HEK293 (cell line): ENCODE data around the gene MAP4K2.
A peak's percentile ranks its signal among the peaks of the same experiment; 100 is the strongest.

ENCODE experiments used
- CTCF ChIA-PET: fragments of 350-600 bp; formaldehyde crosslinking; extraction: SDS; loops from one replicate; lab custom pipeline; 2021; ENCODE audit warnings: antibody characterized with exemption; lab: Yijun Ruan, JAX
- POLR2A ChIA-PET: fragments of 300-600 bp; formaldehyde crosslinking; extraction: SDS; loops from one replicate; lab custom pipeline; 2020; ENCODE audit warnings: antibody characterized with exemption, inconsistent platforms; lab: Yijun Ruan, JAX
- H3K27ac ChIP-seq: fragments of 200-500 bp; sonication (Bioruptor generic); 2 replicates; pipeline ENCODE4 v1.5.1; 2014; ENCODE audit warnings: low read depth, low read length, control low read depth, inconsistent platforms; ENCODE audit errors: extremely low read depth
- H3K36me3 ChIP-seq, 2 experiments: fragments of 200-500 bp in 1 of 2; sonication (Bioruptor generic) in 1 of 2; 1 replicate in 1 of 2; 2 replicates in 1 of 2; pipeline ENCODE4 v1.5.1; 2014 to 2017; ENCODE audit warnings: inconsistent platforms in 2 of 2, low read length in 2 of 2; ENCODE audit not compliant: control insufficient read depth in 2 of 2, insufficient read depth in 1 of 2
- H3K4me1 ChIP-seq: fragments of 200-500 bp; sonication (Bioruptor generic); 2 replicates; pipeline ENCODE4 v1.5.1; 2014; ENCODE audit warnings: mild to moderate bottlenecking, low read length, inconsistent platforms; ENCODE audit not compliant: control insufficient read depth, insufficient read depth
- H3K4me3 ChIP-seq: 2 replicates; pipeline ENCODE4 v1.5.1; 2011; ENCODE audit warnings: low read depth, mild to moderate bottlenecking, control low read depth, low read length, moderate library complexity
- H3K9me3 ChIP-seq: fragments of 200-500 bp; sonication (Bioruptor generic); 2 replicates; pipeline ENCODE4 v1.5.1; 2014; ENCODE audit warnings: low read depth, low read length, inconsistent platforms; ENCODE audit not compliant: control insufficient read depth, insufficient read depth
- FEZF1 ChIP-seq: fragments of 450-650 bp; formaldehyde crosslinking; IDR thresholded peaks from 2 replicates; pipeline ENCODE4 v1.5.1; 2016; ENCODE audit warnings: missing biosample characterization, missing genetic modification characterization
- GFI1B ChIP-seq: fragments of 450-650 bp; formaldehyde crosslinking; IDR thresholded peaks from 2 replicates; pipeline ENCODE4 v1.5.1; 2016; ENCODE audit warnings: missing biosample characterization, missing genetic modification characterization
- GLIS1 ChIP-seq: fragments of 450-650 bp; formaldehyde crosslinking; IDR thresholded peaks from 2 replicates; pipeline ENCODE4 v1.5.1; 2016; ENCODE audit warnings: missing biosample characterization, missing genetic modification characterization
- GLIS2 ChIP-seq: fragments of 450-650 bp; formaldehyde crosslinking; IDR thresholded peaks from 2 replicates; pipeline ENCODE4 v1.5.1; 2016; ENCODE audit warnings: missing biosample characterization, missing genetic modification characterization
- KLF10 ChIP-seq: fragments of 450-650 bp; IDR thresholded peaks from 2 replicates; pipeline ENCODE4 v1.5.1; 2018; ENCODE audit warnings: missing biosample characterization, mild to moderate bottlenecking, missing genetic modification characterization
- REPIN1 ChIP-seq: fragments of 450-650 bp; formaldehyde crosslinking; IDR thresholded peaks from 2 replicates; pipeline ENCODE4 v1.5.1; 2017; ENCODE audit warnings: missing biosample characterization, missing genetic modification characterization, low read depth
- SCRT2 ChIP-seq: fragments of 450-650 bp; formaldehyde crosslinking; IDR thresholded peaks from 2 replicates; pipeline ENCODE4 v1.5.1; 2016; ENCODE audit warnings: missing biosample characterization, missing genetic modification characterization
- YY1 ChIP-seq: fragments of 450-650 bp; formaldehyde crosslinking; IDR thresholded peaks from 2 replicates; pipeline ENCODE4 v1.5.1; 2018; ENCODE audit warnings: missing biosample characterization, missing genetic modification characterization
- ZNF133 ChIP-seq: fragments of 450-650 bp; formaldehyde crosslinking; IDR thresholded peaks from 2 replicates; pipeline ENCODE4 v1.5.1; 2016; ENCODE audit warnings: missing biosample characterization, missing genetic modification characterization
- ZNF23 ChIP-seq: fragments of 450-650 bp; formaldehyde crosslinking; IDR thresholded peaks from 2 replicates; pipeline ENCODE4 v1.5.1; 2016; ENCODE audit warnings: missing biosample characterization, missing genetic modification characterization, borderline replicate concordance
- ZNF239 ChIP-seq: fragments of 450-650 bp; formaldehyde crosslinking; IDR thresholded peaks from 2 replicates; pipeline ENCODE4 v1.5.1; 2016; ENCODE audit warnings: missing biosample characterization, missing genetic modification characterization
- ZNF292 ChIP-seq: fragments of 450-650 bp; formaldehyde crosslinking; IDR thresholded peaks from 2 replicates; pipeline ENCODE4 v1.5.1; 2016; ENCODE audit warnings: low read depth, missing biosample characterization, missing genetic modification characterization, borderline replicate concordance
- ZNF426 ChIP-seq: fragments of 450-650 bp; formaldehyde crosslinking; IDR thresholded peaks from 2 replicates; pipeline ENCODE4 v1.5.1; 2017; ENCODE audit warnings: missing biosample characterization, missing genetic modification characterization, mild to moderate bottlenecking, inconsistent platforms, moderate library complexity
- ZNF529 ChIP-seq: fragments of 450-650 bp; formaldehyde crosslinking; IDR thresholded peaks from 2 replicates; pipeline ENCODE4 v1.5.1; 2017; ENCODE audit warnings: missing genetic modification characterization, missing biosample characterization; ENCODE audit not compliant: insufficient replicate concordance
- ZNF785 ChIP-seq: fragments of 450-650 bp; formaldehyde crosslinking; IDR thresholded peaks from 2 replicates; pipeline ENCODE4 v1.5.1; 2016; ENCODE audit warnings: missing biosample characterization, missing genetic modification characterization
- ZNF843 ChIP-seq: fragments of 450-650 bp; formaldehyde crosslinking; IDR thresholded peaks from 2 replicates; pipeline ENCODE4 v1.5.1; 2016; ENCODE audit warnings: missing biosample characterization, missing genetic modification characterization
- ZSCAN16 ChIP-seq: fragments of 450-650 bp; formaldehyde crosslinking; IDR thresholded peaks from 2 replicates; pipeline ENCODE4 v1.5.1; 2016; ENCODE audit warnings: missing biosample characterization, missing genetic modification characterization
- ZXDB ChIP-seq: fragments of 450-650 bp; formaldehyde crosslinking; IDR thresholded peaks from 2 replicates; pipeline ENCODE4 v1.5.1; 2016; ENCODE audit warnings: missing biosample characterization, missing genetic modification characterization
- TF ChIP-seq, protein P1 (sequence below): fragments of 450-650 bp; formaldehyde crosslinking; IDR thresholded peaks from 2 replicates; pipeline ENCODE4 v1.5.1; 2017; ENCODE audit warnings: missing biosample characterization, missing genetic modification characterization
- TF ChIP-seq, protein P2 (sequence below): fragments of 450-650 bp; formaldehyde crosslinking; IDR thresholded peaks from 2 replicates; pipeline ENCODE4 v1.5.1; 2016; ENCODE audit warnings: missing biosample characterization, missing genetic modification characterization, borderline replicate concordance
- TF ChIP-seq, protein P3 (sequence below): fragments of 450-650 bp; formaldehyde crosslinking; IDR thresholded peaks from 2 replicates; pipeline ENCODE4 v1.5.1; 2016; ENCODE audit warnings: missing biosample characterization, missing genetic modification characterization

MAP4K2 gene

DNA sequence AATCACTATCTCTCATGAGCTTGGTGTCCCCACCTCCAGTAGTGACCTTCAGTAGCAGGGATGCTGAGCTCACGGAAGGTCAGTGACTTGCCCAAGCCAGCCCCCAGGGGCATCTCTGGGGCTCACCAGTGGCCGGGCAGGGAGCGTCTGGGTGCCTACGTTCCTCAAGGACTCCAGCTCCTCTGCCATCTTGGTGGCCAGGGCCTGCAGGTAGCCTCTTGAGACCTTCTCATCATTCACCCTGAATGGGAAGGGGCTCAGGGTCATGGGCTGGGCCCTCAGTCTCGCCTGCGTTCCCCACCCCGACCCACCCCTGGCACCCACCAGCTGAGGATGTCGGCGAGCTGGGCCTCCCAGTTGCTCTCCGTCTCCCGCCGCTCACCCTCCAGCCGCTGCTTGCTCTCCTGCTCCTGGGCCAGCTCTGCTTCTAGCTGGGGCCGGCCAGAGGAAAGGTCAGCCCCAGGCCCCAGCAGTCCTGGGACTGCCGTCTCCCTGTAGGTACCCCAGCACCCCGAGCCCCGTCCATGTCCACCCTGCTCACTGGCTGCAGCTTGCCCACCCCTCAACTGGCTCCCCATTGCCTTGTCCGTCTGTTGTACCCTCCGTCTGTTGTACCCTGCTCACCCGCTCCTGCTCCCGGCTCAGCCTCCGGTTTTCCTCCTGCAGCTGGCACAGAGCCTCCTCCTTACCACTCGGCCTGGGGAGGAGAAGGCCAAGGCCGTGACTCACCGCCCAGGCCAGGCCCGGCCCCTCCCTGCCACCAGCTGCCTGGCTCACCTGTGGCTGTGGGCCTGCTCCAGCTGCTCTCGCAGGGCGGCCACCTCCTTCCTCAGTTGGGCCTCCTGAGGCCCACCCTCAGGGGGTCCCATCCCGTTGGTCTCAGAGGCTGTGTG is 32.0 kb upstream of the MAP4K2 start:
- ChIA-PET POLR2A (interaction anchor here (0.6 to 3.1 kb wide), 3 partner anchors 9 to 855 kb away, joined by 3 to 11 read pairs (median 4); partner anchors contain the start of genes CDC42BPG and SF1), CTCF (interaction anchor here (0.5 to 1.1 kb wide), 6 partner anchors 8 to 414 kb away, joined by 3 to 5 read pairs (median 3); no protein-coding TSS in a partner anchor)
- H3K9me3 ChIP-seq = no peaks in the 10 kb centered on the region
- TF ChIP-seq GLIS2 (tag by site-specific recombination) (0 out of 2 replicates have a peak, but pooled peaks have one; percentile 22), ZNF133 (peak; percentile 42; the same call in 1 of the 2 replicates), SCRT2 (peak; percentile 81), ZNF785 (tag by site-specific recombination) (no peak)
- H3K27ac ChIP-seq = no peak overlapping the region
- H3K36me3 ChIP-seq = peaks cover 0 to 24% of the 10 kb centered on the region in 2 experiments; a peak in 1 of 3 replicates
- H3K4me1 ChIP-seq = no peaks in the 10 kb centered on the region
- no peak overlapping the region for H3K4me3 ChIP-seq

DNA sequence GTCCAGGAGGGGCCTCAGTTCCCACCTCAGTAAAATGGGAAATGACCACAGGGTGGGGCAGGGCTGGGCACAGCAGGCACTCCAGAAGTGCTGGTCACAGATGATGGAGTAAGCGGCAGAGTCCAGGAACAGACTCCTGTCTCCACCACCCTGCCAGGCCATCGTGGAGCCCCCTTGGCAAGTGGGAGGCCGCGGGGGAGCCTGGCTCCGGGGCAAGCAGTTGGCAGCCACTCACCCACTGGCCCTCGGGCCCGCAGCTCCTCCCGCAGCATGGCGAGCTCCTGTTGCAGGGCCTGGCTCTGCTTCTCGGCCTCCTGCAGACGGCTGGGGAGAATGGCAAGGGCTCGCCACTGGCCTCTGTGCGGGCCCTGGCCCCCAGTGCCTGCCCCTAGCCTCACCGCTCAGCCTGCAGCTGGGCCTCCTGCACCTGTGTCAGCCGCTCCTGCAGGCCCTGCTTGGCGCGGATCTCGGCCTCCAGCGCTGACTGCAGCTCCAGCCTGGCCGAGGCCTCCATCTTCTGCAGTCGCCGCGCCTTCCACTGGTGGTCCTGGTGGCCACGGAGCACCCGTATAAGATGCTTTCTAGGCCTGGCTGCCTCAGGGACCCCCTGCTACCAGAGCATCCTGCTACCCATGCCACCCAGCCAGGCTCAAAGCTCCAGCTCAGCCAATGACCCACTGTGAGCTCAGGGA is 31.2 kb upstream of the MAP4K2 start:
- H3K9me3 ChIP-seq = no peaks in the 10 kb centered on the region
- TF ChIP-seq YY1 = no peak
- TF ChIP-seq ZNF239 (tag by site-specific recombination) = no peak
- TF ChIP-seq, protein P1, sequence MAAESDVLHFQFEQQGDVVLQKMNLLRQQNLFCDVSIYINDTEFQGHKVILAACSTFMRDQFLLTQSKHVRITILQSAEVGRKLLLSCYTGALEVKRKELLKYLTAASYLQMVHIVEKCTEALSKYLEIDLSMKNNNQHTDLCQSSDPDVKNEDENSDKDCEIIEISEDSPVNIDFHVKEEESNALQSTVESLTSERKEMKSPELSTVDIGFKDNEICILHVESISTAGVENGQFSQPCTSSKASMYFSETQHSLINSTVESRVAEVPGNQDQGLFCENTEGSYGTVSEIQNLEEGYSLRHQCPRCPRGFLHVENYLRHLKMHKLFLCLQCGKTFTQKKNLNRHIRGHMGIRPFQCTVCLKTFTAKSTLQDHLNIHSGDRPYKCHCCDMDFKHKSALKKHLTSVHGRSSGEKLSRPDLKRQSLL (tag by site-specific recombination) = peak; percentile 53; the same call in 1 of the 2 replicates
- TF ChIP-seq, protein P2, sequence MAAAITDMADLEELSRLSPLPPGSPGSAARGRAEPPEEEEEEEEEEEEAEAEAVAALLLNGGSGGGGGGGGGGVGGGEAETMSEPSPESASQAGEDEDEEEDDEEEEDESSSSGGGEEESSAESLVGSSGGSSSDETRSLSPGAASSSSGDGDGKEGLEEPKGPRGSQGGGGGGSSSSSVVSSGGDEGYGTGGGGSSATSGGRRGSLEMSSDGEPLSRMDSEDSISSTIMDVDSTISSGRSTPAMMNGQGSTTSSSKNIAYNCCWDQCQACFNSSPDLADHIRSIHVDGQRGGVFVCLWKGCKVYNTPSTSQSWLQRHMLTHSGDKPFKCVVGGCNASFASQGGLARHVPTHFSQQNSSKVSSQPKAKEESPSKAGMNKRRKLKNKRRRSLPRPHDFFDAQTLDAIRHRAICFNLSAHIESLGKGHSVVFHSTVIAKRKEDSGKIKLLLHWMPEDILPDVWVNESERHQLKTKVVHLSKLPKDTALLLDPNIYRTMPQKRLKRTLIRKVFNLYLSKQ (tag by site-specific recombination) = no peak
- TF ChIP-seq REPIN1 (tag by site-specific recombination) = no peak
- no peak for TF ChIP-seq ZSCAN16 (tag by site-specific recombination)
- no peak for TF ChIP-seq ZNF292 (tag by site-specific recombination)
- no peak for TF ChIP-seq ZNF529 (tag by site-specific recombination)
- peaks cover 0 to 21% of the 10 kb centered on the region in 2 experiments; a peak in 1 of 3 replicates for H3K36me3 ChIP-seq
- no peaks in the 10 kb centered on the region for H3K4me1 ChIP-seq
- CTCF ChIA-PET = interaction anchor here (0.6 to 1.1 kb wide), 3 partner anchors 9 to 415 kb away, joined by 3 read pairs; no protein-coding TSS in a partner anchor
- H3K4me3 ChIP-seq = no peak overlapping the region
- no peak overlapping the region for H3K27ac ChIP-seq
- POLR2A ChIA-PET = interaction anchor here (0.6 to 3.1 kb wide), 3 partner anchors 10 to 854 kb away, joined by 3 to 11 read pairs (median 4); partner anchors contain the start of genes CDC42BPG and SF1

DNA sequence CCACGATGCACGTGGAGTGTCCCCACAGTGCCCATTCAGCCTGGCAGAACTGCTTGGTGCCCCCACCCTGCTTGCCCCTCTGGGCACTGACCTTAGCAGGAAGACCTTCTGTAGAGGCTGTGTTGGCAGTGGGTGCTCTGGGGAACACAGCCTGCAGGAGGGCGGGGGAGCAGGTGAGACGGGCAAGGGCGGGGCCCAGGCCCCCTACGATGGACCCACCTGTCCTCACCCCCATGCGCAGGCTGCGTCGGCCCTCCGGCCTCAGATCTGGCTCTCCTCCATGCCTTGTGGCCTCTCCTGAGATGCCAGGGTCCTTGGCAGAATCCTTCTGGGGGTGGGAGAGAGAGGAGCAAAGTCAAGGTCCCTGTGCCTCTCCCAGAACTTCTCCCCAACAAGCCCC is 30.5 kb upstream of the MAP4K2 start:
- POLR2A ChIA-PET = no interaction called here
- Histone ChIP-seq H3K36me3 (peaks cover 0 to 21% of the 10 kb centered on the region in 2 experiments; a peak in 1 of 3 replicates), H3K4me3 (no peak overlapping the region), H3K27ac (no peak overlapping the region)
- no peak for TF ChIP-seq ZNF843
- no peak for TF ChIP-seq FEZF1
- TF ChIP-seq, protein P3, sequence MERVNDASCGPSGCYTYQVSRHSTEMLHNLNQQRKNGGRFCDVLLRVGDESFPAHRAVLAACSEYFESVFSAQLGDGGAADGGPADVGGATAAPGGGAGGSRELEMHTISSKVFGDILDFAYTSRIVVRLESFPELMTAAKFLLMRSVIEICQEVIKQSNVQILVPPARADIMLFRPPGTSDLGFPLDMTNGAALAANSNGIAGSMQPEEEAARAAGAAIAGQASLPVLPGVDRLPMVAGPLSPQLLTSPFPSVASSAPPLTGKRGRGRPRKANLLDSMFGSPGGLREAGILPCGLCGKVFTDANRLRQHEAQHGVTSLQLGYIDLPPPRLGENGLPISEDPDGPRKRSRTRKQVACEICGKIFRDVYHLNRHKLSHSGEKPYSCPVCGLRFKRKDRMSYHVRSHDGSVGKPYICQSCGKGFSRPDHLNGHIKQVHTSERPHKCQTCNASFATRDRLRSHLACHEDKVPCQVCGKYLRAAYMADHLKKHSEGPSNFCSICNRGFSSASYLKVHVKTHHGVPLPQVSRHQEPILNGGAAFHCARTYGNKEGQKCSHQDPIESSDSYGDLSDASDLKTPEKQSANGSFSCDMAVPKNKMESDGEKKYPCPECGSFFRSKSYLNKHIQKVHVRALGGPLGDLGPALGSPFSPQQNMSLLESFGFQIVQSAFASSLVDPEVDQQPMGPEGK (tag by site-specific recombination) = no peak
- no peak for TF ChIP-seq ZXDB (tag by site-specific recombination)
- no peak for TF ChIP-seq ZNF426
- no peak for TF ChIP-seq GLIS1 (tag by site-specific recombination)
- TF ChIP-seq GFI1B (tag by site-specific recombination) = no peak
- TF ChIP-seq ZNF23 (tag by site-specific recombination) = no peak
- TF ChIP-seq ZNF292 (tag by site-specific recombination) = no peak
- no peak for TF ChIP-seq KLF10 (tag by site-specific recombination)
- TF ChIP-seq, all 188 proteins: peak for 0
- H3K9me3 ChIP-seq = no peaks in the 10 kb centered on the region
- CTCF ChIA-PET = interaction anchor here (1.1 kb wide), 1 partner anchor 10 kb away, joined by 3 read pairs; no protein-coding TSS in a partner anchor
- H3K4me1 ChIP-seq = no peaks in the 10 kb centered on the region
